Stimulated activated CD8-positive, alpha-beta memory T cell treated with anti-CD3 and anti-CD28 coated beads, Interleukin-7, amount 100 ng/mL, for 4 hours (primary cell): ENCODE results near the gene VMP1.
"Not testable (repeated sequence)": the region's sequence is repeated elsewhere in the genome, so short reads cannot be mapped to it uniquely, and the experiment has no call there.

Experiments
- DNase-seq, 2 donors: peaks; one replicate each; pipeline ENCODE4 v3.0.0-alpha.2; 2020; ENCODE audit warnings: low read depth in 2 of 2

The VMP1 gene

GRCh38 chr17:59755069-59755468 is 47.6 kb downstream of the VMP1 start:
- DNase-seq: not testable (repeated sequence)

- no peak for DNase-seq
Measured at GRCh38 chr17:59756236-59756818, 48.9 kb downstream of the VMP1 start.

GRCh38 chr17:59757043-59757442 is 49.6 kb downstream of the VMP1 start:
- no peak for DNase-seq

GRCh38 chr17:59757470-59757869 is 50.0 kb downstream of the VMP1 start:
- no peak for DNase-seq

- DNase-seq: no peak
Measured at GRCh38 chr17:59757881-59758385, 50.5 kb downstream of the VMP1 start.

- DNase-seq: not testable (repeated sequence)
Measured at GRCh38 chr17:59758998-59759651, 51.7 kb downstream of the VMP1 start.

GRCh38 chr17:59760160-59760559 is 52.7 kb downstream of the VMP1 start:
- no peak for DNase-seq

- no peak for DNase-seq
Measured at GRCh38 chr17:59761385-59762048, 54.1 kb downstream of the VMP1 start.

GRCh38 chr17:59762049-59762823 is 54.8 kb downstream of the VMP1 start:
- no peak for DNase-seq

GRCh38 chr17:59762824-59763374 is 55.4 kb downstream of the VMP1 start:
- no peak for DNase-seq

GRCh38 chr17:59763861-59764260 is 56.4 kb downstream of the VMP1 start:
- no peak for DNase-seq

- no peak for DNase-seq
Measured at GRCh38 chr17:59764292-59764741, 56.9 kb downstream of the VMP1 start.

- DNase-seq: no peak
Measured at GRCh38 chr17:59765038-59765437, 57.6 kb downstream of the VMP1 start.

GRCh38 chr17:59766491-59766890 is 59.0 kb downstream of the VMP1 start:
- no peak for DNase-seq

- DNase-seq: no peak
Measured at GRCh38 chr17:59767176-59767575, 59.7 kb downstream of the VMP1 start.

- no peak for DNase-seq
Measured at GRCh38 chr17:59769887-59770286, 62.4 kb downstream of the VMP1 start.

GRCh38 chr17:59771093-59771492 is 63.6 kb downstream of the VMP1 start:
- no peak for DNase-seq

- DNase-seq: no peak
Measured at GRCh38 chr17:59775786-59776350, 68.4 kb downstream of the VMP1 start.

- DNase-seq: no peak
Measured at GRCh38 chr17:59776577-59776976, 69.1 kb downstream of the VMP1 start.

- no peak for DNase-seq
Measured at GRCh38 chr17:59777033-59777432, 69.6 kb downstream of the VMP1 start.

GRCh38 chr17:59778996-59779395 is 71.5 kb downstream of the VMP1 start:
- no peak for DNase-seq

- no peak for DNase-seq
Measured at GRCh38 chr17:59779521-59779920, 72.1 kb downstream of the VMP1 start.
